T-helper 1 cell treated with Interleukin-12 subunit alpha and Interleukin-12 subunit beta and Interleukin-4 antibody, amounts not matched to agents 30 ng/mL and 1 ng/mL, for 36 hours (primary cell): ENCODE data around the gene OXGR1. TPM values are rescaled to one million over a fixed set of nuclear protein-coding genes. Genes with fewer than 3 reads are reported as not detected.
"Not testable (repeated sequence)": the region's sequence is repeated elsewhere in the genome, so short reads cannot be mapped to it uniquely, and the experiment has no call there.

ENCODE experiments used
- intact Hi-C: fragments of 100-400 bp; cut with micrococcal nuclease; formaldehyde crosslinking; loops from one replicate; pipeline ENCODE4 v1.15.1; 2024
- total RNA-seq: library from RNA; stranded (reverse); gene quantifications from 2 replicates; pipeline ENCODE4 v1.2.3, GENCODE V29; 2022

The OXGR1 gene
- not detected in 2 replicates for total RNA-seq

DNA sequence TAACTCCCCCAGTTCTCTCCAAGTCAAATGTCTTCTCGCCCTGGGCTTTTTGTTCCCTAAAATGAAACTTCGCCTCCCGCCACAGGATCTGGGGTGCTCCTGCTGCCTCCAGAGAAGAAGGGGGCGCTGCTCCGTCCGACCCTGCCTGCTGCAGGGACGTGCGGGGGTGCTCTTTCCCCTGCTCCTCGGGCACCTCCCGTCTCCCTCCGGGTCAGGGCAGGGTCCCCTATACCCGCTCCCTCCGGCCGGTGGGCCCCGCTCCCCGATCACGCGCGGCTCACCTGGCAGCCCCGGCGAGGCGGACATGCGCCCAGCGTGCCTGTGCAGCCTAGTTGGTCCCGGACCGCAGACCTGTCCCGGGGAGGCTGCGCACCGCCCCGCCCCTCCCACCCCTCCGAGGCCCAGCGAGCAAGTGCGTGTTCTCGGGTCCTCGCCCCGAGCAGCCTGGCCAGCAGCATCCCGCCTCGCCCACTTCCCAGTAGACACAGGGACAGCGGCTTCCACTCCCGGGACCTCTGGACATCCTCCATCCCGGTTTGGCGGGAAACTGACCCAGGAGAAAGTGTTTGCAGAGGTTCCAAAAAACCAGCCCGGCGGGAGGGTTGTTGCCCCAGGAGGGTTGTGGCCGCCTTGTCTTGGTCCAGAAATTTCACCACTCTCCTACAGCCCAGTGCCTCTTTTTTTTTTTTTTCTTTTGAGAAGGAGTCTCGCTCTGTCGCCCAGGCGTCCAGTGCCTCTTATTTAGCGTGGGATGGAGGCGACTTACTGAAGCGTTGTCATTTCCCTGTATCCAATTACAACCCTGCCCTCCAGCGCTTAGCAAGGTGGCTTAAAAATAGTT is at the start of gene OXGR1:
OXGR1 (minus strand) TSS at position 460 of the 841 bp plus-strand sequence. CDS start 6,717 bp downstream, outside the sequence.
- intact Hi-C loops, result no loop called here

DNA sequence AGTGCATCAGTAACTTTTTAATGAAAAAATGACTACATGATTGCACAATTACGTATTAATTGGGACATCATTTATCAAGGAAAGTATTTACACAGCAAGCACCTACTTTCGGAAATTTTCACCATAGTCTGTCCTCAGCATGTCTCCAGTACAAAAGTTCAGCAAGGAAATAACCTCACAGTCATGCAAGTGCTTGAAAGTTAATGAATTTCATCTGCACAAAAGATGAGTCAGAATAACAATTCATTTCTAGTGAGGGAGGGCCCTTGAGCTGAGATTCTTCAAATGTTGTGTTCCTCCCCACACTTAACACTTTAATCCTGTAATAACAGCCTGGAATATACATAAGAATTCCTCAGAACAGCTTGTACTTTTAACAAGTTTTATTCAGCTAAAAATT is 49.0 kb upstream of the OXGR1 start:
- intact Hi-C loops, result no loop called here

GRCh38 chr13:97030705-97031452 is 36.6 kb upstream of the OXGR1 start:
- intact Hi-C loops, result no loop called here

DNA sequence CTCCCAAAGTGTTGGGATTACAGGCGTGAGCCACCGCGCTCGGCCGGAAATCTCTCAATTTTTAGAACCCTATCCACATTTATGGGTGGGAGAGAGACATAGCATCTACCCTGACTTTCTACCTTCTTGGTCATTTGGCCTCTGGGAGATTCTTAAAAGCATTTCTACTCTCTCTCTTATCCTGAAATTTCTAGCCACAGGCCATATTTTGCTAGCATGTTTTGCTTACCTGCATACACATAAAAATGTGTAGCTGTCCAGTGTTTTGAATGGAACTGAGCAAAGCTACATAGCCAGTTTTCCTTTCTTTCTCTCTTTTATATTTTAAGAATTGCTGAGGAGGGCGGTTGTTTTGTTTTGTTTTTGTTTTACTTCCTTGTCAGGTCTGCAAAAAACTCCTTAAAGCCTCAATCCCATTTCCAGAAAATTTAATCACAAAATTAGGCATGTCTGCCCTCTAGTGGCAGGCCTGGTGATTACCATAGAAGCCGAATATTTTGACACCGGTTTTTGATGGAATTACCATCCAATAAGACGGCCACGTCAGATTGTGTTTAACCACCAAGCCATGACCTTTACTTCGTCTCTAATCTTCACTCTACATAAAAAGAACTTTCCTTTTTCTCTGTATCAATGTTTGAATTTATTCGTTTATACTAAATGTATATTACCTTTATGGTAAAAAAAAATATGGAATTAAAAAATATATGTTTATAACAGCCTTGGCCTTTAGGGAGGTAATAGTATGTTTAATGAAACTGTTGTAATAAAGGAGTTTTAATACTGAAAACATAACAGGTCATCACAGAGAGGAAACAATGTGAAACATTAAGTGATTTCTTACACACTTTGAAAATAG is 34.4 kb upstream of the OXGR1 start:
- intact Hi-C loops, result loop anchor here (2.0 kb wide), 1 partner anchor 1008 kb away; no protein-coding TSS in a partner anchor

DNA sequence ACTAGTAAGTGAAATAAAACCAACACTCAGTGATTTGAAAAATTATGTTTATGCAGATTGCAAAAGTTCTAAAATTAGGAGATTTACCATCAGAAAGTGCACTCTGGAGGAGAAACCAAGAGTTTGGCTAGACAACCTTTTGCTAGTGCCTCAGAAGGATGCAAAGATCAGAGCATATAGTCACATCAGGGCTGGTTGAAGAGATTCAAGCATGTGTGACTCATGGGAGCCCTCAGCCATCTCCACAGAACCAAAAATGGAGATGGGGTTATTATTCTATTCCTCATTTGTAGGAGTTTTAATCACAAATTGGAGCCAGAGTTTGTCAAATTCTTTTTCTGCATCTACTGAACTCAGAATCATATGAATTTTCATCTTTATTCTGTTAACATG is 32.9 kb upstream of the OXGR1 start:
- intact Hi-C loops, result no loop called here

DNA sequence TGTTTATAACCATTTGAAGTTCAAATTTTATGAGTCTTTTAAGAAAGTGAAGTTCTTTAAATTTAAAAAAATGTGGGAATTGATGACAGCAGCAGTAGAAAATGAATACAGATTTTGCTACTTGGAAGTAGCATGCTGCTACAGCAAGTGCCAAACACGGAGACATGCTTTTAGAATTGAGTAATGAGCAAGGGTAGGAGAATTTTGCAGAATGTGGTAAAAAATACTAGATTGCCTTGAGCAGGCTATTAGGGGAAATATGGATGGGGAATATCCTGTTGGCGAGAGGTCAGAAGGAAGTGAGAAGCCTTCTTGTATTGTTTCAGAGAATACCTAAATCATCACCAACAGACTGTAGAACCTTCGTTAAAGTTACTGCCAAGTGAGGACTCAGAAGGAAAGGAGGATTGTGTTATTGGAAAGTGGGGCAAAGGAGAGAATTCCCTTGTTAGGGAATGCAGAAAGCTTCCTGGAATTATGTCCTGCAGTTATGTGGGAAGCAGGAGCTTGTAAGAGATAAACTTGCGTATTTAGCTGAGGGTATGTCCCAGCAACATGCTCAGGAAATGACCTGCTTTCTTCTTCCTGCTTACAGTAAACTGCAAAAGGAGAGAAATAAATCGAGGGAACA is 32.4 kb upstream of the OXGR1 start:
- intact Hi-C loops, result no loop called here

GRCh38 chr13:97023812-97024211 is 29.5 kb upstream of the OXGR1 start:
- intact Hi-C loops, result not testable (repeated sequence)

DNA sequence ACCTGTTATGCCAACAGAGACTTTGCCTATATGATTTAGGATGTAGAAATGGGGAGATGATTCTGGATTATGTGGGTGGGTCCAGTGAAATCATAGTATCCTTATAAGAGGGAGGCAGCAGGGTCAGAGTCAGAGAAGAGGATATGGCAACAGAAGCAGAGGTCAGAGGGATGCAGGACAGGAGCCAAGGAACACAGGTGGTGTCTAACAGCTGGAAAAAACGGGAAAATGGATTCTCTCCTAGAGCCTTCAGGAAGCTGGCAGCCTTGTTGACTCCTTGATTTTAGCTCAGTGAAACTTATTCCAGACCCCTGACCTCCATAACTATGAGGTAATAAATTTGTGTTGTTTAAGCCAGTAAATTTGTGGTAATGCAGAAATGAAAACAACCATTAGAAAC is 28.8 kb upstream of the OXGR1 start:
- intact Hi-C loops, result no loop called here

DNA sequence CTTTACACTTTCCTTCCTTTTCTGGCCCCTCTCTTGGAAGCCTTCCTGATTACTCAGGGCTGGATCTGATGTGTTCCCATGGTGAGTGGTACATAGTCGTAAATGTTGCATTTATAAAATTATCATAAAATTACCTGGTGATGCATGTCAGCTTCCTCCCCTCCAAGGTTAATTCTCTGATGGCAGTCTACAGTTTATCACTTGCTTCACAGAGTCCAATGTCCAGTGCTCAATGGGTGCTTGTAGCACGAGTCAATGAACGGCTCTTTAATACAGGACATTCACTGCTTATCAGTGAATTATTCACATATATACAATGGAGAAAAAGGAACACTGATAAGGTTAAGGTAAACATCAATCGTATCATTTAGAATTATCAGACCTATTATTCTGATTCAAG is 27.0 kb upstream of the OXGR1 start:
- intact Hi-C loops, result no loop called here

- intact Hi-C loops, result no loop called here
These were observed 26.5 kb upstream of the OXGR1 start for GRCh38 chr13:97020689-97021240.

- intact Hi-C loops, result no loop called here
These were observed 25.9 kb upstream of the OXGR1 start for GRCh38 chr13:97020194-97020593.

DNA sequence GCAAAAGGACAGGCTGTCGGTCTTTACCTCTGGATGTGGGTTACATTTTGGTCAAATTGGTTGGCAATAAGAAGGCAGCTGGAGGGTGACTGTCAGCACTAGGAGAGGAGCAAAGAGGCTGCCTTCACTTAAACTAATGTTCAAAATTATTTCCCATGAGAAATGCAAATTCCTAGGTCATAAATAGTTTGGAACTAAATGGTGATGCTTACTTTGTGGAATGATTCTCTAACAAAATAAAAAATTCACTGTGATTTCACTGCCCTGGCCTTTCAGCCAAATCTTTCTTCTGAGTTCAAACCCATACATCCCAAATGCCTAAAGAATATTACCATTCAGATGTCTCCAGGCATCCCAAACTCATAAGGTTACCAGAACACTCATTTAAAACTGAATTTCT is 25.0 kb upstream of the OXGR1 start:
- intact Hi-C loops, result loop anchor here (5.0 kb wide), 1 partner anchor 323 kb away; no protein-coding TSS in a partner anchor

DNA sequence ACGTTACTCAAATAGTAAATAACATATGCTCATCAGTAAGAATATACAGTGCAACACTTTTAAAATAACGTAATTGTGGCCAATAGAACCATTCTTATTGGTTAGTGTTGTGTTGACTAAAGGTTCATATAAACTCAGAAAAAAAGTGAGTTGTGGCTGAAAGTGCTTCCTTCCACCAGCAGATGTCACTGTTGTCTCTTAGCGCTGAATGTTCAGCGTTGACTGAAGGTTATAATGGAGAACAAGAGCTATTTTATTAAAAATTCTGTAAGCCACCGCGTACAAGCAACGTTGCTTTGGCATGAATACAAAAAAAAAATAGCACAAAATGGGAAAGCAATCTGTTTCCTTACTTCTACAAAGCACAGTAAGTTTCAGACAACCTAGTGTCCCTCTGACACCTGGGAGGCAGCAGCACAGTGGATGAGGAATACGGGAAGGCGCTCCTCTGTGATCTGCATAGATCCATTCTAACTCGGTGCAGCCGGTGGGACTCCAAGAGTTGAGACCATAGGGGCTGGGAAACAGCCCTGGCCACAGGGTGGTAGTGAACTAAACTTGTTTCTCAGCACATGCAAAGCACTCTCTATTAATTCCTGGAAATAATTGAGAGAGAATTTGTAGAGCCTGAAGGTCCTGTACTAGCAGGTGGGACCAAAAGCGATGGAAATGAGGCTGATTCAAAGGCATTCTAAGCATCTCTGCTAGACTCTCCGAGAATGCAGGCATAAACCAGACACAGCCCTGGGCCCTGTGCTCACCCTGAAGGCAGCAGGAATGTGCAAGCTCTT is 23.9 kb upstream of the OXGR1 start:
- intact Hi-C loops, result loop anchor here (1.0 to 5.0 kb wide), 3 partner anchors 324 to 782 kb away; no protein-coding TSS in a partner anchor

DNA sequence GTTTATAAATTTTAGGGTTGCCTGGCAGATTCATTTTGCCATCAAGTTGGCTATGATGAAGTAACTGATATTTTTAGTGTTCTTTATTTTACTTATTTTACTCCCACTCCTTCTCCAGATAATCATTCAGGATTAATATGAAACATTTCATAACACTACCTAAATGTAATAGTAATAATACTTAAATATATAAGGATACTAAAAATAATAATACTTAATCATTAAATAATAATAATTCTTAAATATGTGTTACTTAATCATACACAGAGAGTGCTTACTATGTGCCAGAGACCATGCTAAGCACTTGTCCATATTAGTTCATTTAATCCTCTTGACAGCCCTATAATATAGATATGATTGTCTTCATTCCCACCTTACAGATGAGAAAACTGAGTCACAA is 23.0 kb upstream of the OXGR1 start:
- intact Hi-C loops, result loop anchor here (5.0 kb wide), 1 partner anchor 325 kb away; no protein-coding TSS in a partner anchor

DNA sequence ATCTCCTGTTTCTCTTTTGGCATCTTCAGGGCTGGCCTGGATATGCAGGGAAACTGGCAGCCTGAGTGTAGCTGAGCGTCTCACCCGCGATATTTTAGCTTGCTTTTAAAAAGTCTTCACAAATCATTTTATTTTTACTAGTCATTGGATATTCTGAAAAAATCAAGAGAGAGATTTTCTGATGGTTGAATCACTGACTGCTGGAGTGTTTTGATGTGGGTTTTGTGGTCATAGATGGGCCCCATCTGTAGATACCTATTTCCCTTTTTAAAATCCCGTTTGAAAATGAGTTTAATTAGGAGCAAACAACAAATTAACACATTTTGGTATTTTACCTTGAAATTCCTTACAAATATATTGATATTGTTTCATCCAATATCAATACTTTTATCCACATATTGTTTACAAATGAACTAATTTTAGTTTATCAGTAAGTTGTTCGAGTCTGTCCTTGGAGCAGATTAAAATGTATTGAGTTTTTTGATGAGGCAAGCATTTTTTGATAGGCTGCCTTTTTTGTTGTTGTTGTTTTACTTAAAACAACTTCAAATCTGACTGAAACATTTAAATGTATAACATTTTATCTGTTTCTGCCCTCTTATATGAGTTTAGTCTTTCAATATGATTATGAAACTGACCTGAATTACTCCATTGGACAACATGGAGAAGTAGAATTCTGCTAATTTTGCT is 21.5 kb upstream of the OXGR1 start:
- intact Hi-C loops, result loop anchor here (5.0 kb wide), 1 partner anchor 326 kb away; no protein-coding TSS in a partner anchor

GRCh38 chr13:97012251-97013048 is 18.2 kb upstream of the OXGR1 start:
- intact Hi-C loops, result no loop called here

GRCh38 chr13:97011446-97012131 is 17.3 kb upstream of the OXGR1 start:
- intact Hi-C loops, result no loop called here

DNA sequence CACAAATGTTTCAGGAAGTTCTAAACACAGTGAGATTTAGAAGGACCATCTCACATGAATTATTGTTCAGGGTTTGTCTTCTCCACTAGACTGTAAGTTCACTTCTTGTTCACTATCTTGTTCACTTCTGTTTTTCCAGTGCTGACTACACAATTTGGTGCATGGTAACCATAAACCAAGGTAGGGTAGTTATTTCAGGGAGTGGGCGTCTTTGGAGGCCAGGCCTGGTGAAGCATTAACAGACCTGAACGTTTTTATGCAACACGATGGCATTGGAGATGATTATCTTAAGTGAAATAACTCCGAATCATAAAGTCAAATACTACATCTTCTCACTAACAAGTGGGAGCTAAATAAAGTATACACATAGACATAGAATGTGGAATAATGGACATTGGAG is 14.4 kb upstream of the OXGR1 start:
- intact Hi-C loops, result no loop called here
